A549 (cell line): ENCODE data around the gene CSTB. TPM values are rescaled to one million over a fixed set of nuclear protein-coding genes. Genes with fewer than 3 reads are reported as not detected.
A peak's percentile ranks its signal among the peaks of the same experiment; 100 is the strongest.

Experiments used
- ATAC-seq, 2 experiments: fragments of 200-7000 bp in 1 of 2; fragments of >200 bp in 1 of 2; cut with Nextera tagmentation in 1 of 2; cut with Tn5 transposase in 1 of 2; 3 replicates each; pipeline versions ENCODE4 v1.8.0 to v1.9.1; 2018 to 2020; ENCODE audit warnings: mild to moderate bottlenecking in 1 of 2, moderate library complexity in 1 of 2
- CTCF ChIA-PET: fragments of 300-600 bp; sonication (Branson Sonifier 250); formaldehyde crosslinking; extraction: SDS; loops from one replicate; lab custom pipeline; 2021; ENCODE audit warnings: antibody characterized with exemption, inconsistent platforms; lab: Yijun Ruan, JAX
- POLR2A ChIA-PET: fragments of 350-600 bp; formaldehyde crosslinking; extraction: SDS; loops from one replicate; lab custom pipeline; 2021; ENCODE audit warnings: antibody characterized with exemption, inconsistent platforms; lab: Yijun Ruan, JAX
- DNase-seq, 2 experiments: peaks; one replicate each; pipeline versions ENCODE4 v3.0.0 to v3.0.0-alpha.2; 2011 to 2016; ENCODE audit warnings: low read depth in 1 of 2, low spot score in 1 of 2
- FAIRE-seq: peaks from 2 replicates; lab custom pipeline; 2011; peaks lifted over from hg19 to GRCh38; lab: Jason Lieb, UNC
- H3K27ac ChIP-seq, 2 experiments: fragments of >200 bp; sonication (Bioruptor Twin); formaldehyde crosslinking; 3 replicates each; pipeline ENCODE4 v1.5.1; 2016 to 2017
- H3K4me1 ChIP-seq: fragments of >200 bp; sonication (Bioruptor Twin); formaldehyde crosslinking; 3 replicates; pipeline ENCODE4 v1.6.1; 2016
- H3K4me2 ChIP-seq: fragments of >200 bp; sonication (Bioruptor Twin); formaldehyde crosslinking; 3 replicates; pipeline ENCODE4 v1.6.1; 2016
- H3K4me3 ChIP-seq: fragments of >200 bp; sonication (Bioruptor Twin); formaldehyde crosslinking; 3 replicates; pipeline ENCODE4 v1.5.1; 2016
- H3K9me3 ChIP-seq: fragments of >200 bp; sonication (Bioruptor Twin); formaldehyde crosslinking; 3 replicates; pipeline ENCODE4 v1.6.1; 2016
- ATOH8 ChIP-seq: fragments of 250-450 bp; sonication (Bioruptor Pico); IDR thresholded peaks from 2 replicates; pipeline ENCODE4 v1.5.0; 2020; ENCODE audit warnings: low read depth, mild to moderate bottlenecking, moderate library complexity
- BCL3 ChIP-seq: fragments of >200 bp; sonication (Bioruptor Twin); formaldehyde crosslinking; IDR thresholded peaks from 3 replicates; pipeline ENCODE4 v1.6.1; 2016
- CTCF ChIP-seq: fragments of >200 bp; sonication (Bioruptor Twin); formaldehyde crosslinking; IDR thresholded peaks from 3 replicates; pipeline ENCODE4 v1.5.1; 2016
- ESRRA ChIP-seq: fragments of 150-350 bp; IDR thresholded peaks from 2 replicates; pipeline ENCODE4 v1.6.1; 2014; ENCODE audit warnings: mild to moderate bottlenecking, low read length, borderline replicate concordance
- FOSL2 ChIP-seq, 2 experiments: fragments of 450-650 bp in 1 of 2; fragments of >200 bp in 1 of 2; sonication (Bioruptor Twin) in 1 of 2; formaldehyde crosslinking; IDR thresholded peaks; 2 replicates each; pipeline versions ENCODE4 v1.5.0 to v1.6.1; 2016 to 2020; ENCODE audit warnings: mild to moderate bottlenecking in 1 of 2, moderate library complexity in 1 of 2
- FOXS1 ChIP-seq: fragments of 250-450 bp; sonication (Bioruptor Pico); IDR thresholded peaks from 2 replicates; pipeline ENCODE4 v1.5.0; 2020; ENCODE audit warnings: mild to moderate bottlenecking, moderate library complexity
- KDM5A ChIP-seq: fragments of 200-600 bp; sonication (generic); IDR thresholded peaks from 2 replicates; pipeline ENCODE4 v1.6.1; 2016; ENCODE audit warnings: antibody characterized with exemption, mild to moderate bottlenecking
- PBX3 ChIP-seq: IDR thresholded peaks from 2 replicates; pipeline ENCODE4 v1.6.1; 2012
- PHF8 ChIP-seq: fragments of 200-600 bp; sonication (generic); IDR thresholded peaks from 2 replicates; pipeline ENCODE4 v1.6.1; 2016; ENCODE audit warnings: low read depth, mild to moderate bottlenecking, antibody characterized with exemption, moderate library complexity, borderline replicate concordance
- POLR2AphosphoS2 ChIP-seq: conservative IDR thresholded peaks from 2 replicates; pipeline ENCODE4 v1.6.1; 2012; ENCODE audit warnings: low read length, improper control_type of control experiment, inconsistent platforms
- RAD21 ChIP-seq, 2 experiments: fragments of >200 bp in 1 of 2; sonication (Bioruptor Twin) in 1 of 2; formaldehyde crosslinking in 1 of 2; IDR thresholded peaks in 1 of 2; conservative IDR thresholded peaks in 1 of 2; 2 replicates in 1 of 2; 3 replicates in 1 of 2; pipeline ENCODE4 v1.6.1; 2012 to 2018; ENCODE audit warnings: inconsistent platforms in 1 of 2
- REST ChIP-seq: fragments of 200-600 bp; sonication (generic); IDR thresholded peaks from 2 replicates; pipeline ENCODE4 v1.6.1; 2016; ENCODE audit warnings: antibody characterized with exemption, mild to moderate bottlenecking, moderate library complexity
- RFX5 ChIP-seq: fragments of 450-650 bp; IDR thresholded peaks from 2 replicates; pipeline ENCODE4 v1.7.1; 2014; ENCODE audit warnings: antibody characterized with exemption, mild to moderate bottlenecking, moderate library complexity
- TFCP2L1 ChIP-seq: fragments of 250-450 bp; sonication (Bioruptor Pico); IDR thresholded peaks from 2 replicates; pipeline ENCODE4 v1.5.0; 2021; ENCODE audit warnings: mild to moderate bottlenecking
- ZSCAN20 ChIP-seq: fragments of 250-450 bp; sonication (Bioruptor Pico); IDR thresholded peaks from 2 replicates; pipeline ENCODE4 v1.8.0; 2022; ENCODE audit warnings: mild to moderate bottlenecking, moderate library complexity
- WGBS: methylation state at CpG from one replicate; pipeline ENCODE4 v1.1.6; 2017; ENCODE audit errors: missing lambda C conversion rate; 5-methylcytosine and 5-hydroxymethylcytosine counted together
- polyA plus RNA-seq, 4 experiments: library from polyadenylated mRNA; depleted of rRNA in 3 of 4; stranded (reverse); fragments of >200 nt; fragmentation: RNase III in 1 of 4; extraction: RNeasy Plus Mini Kit Qiagen cat#74134 plus additional on column Dnase treatment in 1 of 4; gene quantifications; 2 replicates in 3 of 4; 3 replicates in 1 of 4; pipeline ENCODE4 v1.2.3, GENCODE V29; 2011 to 2017

CSTB gene
- polyA plus RNA-seq, 2 of the 4 experiments (the other 2 are of a cell fraction) = 42.9 to 101 TPM

GRCh38 chr21:43777953-43778352 is 1.8 kb upstream of the CSTB start:
- H3K27ac ChIP-seq = no peak overlapping the region
- no peak for ATAC-seq
- ChIA-PET CTCF (interaction anchor here (1.4 kb wide), 1 partner anchor 11 kb away, joined by 4 read pairs; no protein-coding TSS in a partner anchor), POLR2A (no interaction called here)
- no peaks in the 10 kb centered on the region for H3K9me3 ChIP-seq
- no peak overlapping the region for H3K4me2 ChIP-seq
- no peak overlapping the region for H3K4me3 ChIP-seq
- FAIRE-seq = no peak
- WGBS = 100% methylated on average over 2 of the region's 5 CpGs
- H3K4me1 ChIP-seq = peaks cover 18% of the 10 kb centered on the region
- TF ChIP-seq PBX3 (no peak), TFCP2L1 (no peak), ZSCAN20 (CRISPR knock-in tag) (no peak), ESRRA (no peak), FOXS1 (CRISPR knock-in tag) (no peak), KDM5A (no peak), PHF8 (no peak), REST (no peak), CTCF (no peak)
- no peak for DNase-seq

- POLR2A ChIA-PET = no interaction called here
- WGBS = 72% methylated on average over 12 of the region's 12 CpGs
- ATAC-seq = no peak
- H3K4me3 ChIP-seq = peak overlapping the region; percentile 97
- TF ChIP-seq RAD21 (conservative IDR thresholded peaks at IDR 0.05 in 1 of 2, IDR thresholded peaks at IDR 0.05 in 1 of 2) (no peak), REST (no peak), BCL3 (no peak), POLR2AphosphoS2 (0 out of 2 replicates have a peak, but pooled peaks have one; percentile 77), RFX5 (no peak), ATOH8 (CRISPR knock-in tag) (no peak), FOSL2 (IDR thresholded peaks at IDR 0.05) (no peak), FOSL2 (CRISPR knock-in tag; IDR thresholded peaks at IDR 0.05) (no peak)
- TF ChIP-seq, all 56 proteins: peak for 1
- no peaks in the 10 kb centered on the region for H3K9me3 ChIP-seq
- CTCF ChIA-PET = interaction anchor here (0.7 to 0.8 kb wide), 2 partner anchors 15 to 289 kb away, joined by 3 read pairs; partner anchors contain the start of gene RRP1
- FAIRE-seq = no peak
- H3K4me1 ChIP-seq = peaks cover 14% of the 10 kb centered on the region; the same call in 2 of the 3 replicates
- peak overlapping the region; percentile 92 for H3K4me2 ChIP-seq
- H3K27ac ChIP-seq = peak overlapping the region; percentile 95 to 99
- DNase-seq = no peak
These were observed 918 bp downstream of the CSTB start for GRCh38 chr21:43775190-43775589.
